ENCODE data around the gene UBAC2. TPM values are rescaled to one million over a fixed set of nuclear protein-coding genes. Genes with fewer than 3 reads are reported as not detected.
A peak's percentile ranks its signal among the peaks of the same experiment; 100 is the strongest.

Gene UBAC2
- polyA plus RNA-seq, 3 donors = 59.6 to 113 (median 96.7) TPM

DNA sequence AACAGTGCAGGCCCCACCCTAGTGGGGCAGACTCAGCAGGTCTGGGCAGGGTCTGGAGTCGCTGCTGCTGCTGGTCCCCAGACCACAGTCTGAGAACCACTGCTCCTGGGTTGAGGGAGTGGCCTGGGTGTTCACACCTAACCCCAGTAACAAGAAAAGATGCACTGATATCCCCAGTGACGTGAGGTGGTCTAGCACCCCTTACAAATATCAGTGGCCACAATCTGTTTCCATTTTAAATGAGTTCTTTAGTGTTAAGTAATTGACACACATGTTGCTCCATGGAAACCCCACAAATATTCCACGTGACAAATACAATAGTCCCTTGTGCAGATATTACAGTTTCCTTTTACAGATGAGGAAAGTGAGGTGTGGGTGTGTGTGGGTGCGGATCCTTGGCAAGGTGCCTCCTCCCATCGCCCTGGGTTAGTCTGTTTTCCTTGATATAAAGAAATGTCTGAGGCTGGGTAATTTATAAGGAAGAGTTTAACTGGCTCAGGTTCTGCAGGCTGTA lies 202.9 kb downstream of the UBAC2 start:
- peak overlapping the region in 1 of 2 donors; percentile 9 for H3K4me3 Mint-ChIP-seq
- peaks cover 32 to 38% of the 10 kb centered on the region in 2 donors for H3K4me1 ChIP-seq (ENCODE audit: control insufficient read depth in 1 of 2, insufficient read depth in 2 of 2, low read length in 2 of 2)
- no peak for DNase-seq
- H2AFZ ChIP-seq (ENCODE audit: insufficient read depth, low read depth, low read length, poor library complexity, severe bottlenecking) = no peak overlapping the region
- no peak overlapping the region for H3K27ac Mint-ChIP-seq
- 100% methylated on average over 2 of the region's 5 CpGs for WGBS (ENCODE audit: insufficient coverage)
- H3K79me2 ChIP-seq (ENCODE audit: insufficient read depth, low read length) = no peaks in the 10 kb centered on the region
- TF ChIP-seq CTCF (IDR thresholded peaks at IDR 0.05) = no peak
- H3K9me3 ChIP-seq (replicated peaks in 1 of 2; ENCODE audit: control insufficient read depth in 1 of 2, insufficient read depth in 1 of 2, low read length in 2 of 2) = no peaks in the 10 kb centered on the region
- intact Hi-C loops (cut with micrococcal nuclease) = no loop called here
- H3K27ac ChIP-seq (ENCODE audit: low read depth in 1 of 2, low read length in 2 of 2) = no peak overlapping the region
- H3K36me3 ChIP-seq (replicated peaks in 1 of 2; ENCODE audit: control insufficient read depth in 1 of 2, insufficient read depth in 2 of 2, low read length in 2 of 2) = no peaks in the 10 kb centered on the region
- H3K4me1 Mint-ChIP-seq = peaks cover 33% of the 10 kb centered on the region
- H3K9ac ChIP-seq (ENCODE audit: insufficient read depth, low read length, poor library complexity, severe bottlenecking) = no peak overlapping the region
- no peaks in the 10 kb centered on the region for H4K20me1 ChIP-seq (ENCODE audit: insufficient read depth, low read length)
- peaks cover 1 to 14% (median 7%) of the 10 kb centered on the region in 3 donors for H3K27me3 Mint-ChIP-seq (ENCODE audit: low read depth in 3 of 3)
- no peak overlapping the region for H3K4me3 ChIP-seq (replicated peaks in 1 of 3; ENCODE audit: low read depth in 2 of 3, low read length in 3 of 3)
- H3K9me3 Mint-ChIP-seq = peaks cover 0 to 2% (median 0%) of the 10 kb centered on the region in 7 donors
- H3K36me3 Mint-ChIP-seq = peaks cover 0 to 2% of the 10 kb centered on the region in 2 donors
- no peaks in the 10 kb centered on the region for H3K27me3 ChIP-seq (ENCODE audit: control insufficient read depth in 2 of 2, insufficient read depth in 2 of 2, low read length in 2 of 2)
- H3K4me2 ChIP-seq (replicated peaks; ENCODE audit: extremely low read depth, low read length, poor library complexity, severe bottlenecking) = no peak overlapping the region

DNA sequence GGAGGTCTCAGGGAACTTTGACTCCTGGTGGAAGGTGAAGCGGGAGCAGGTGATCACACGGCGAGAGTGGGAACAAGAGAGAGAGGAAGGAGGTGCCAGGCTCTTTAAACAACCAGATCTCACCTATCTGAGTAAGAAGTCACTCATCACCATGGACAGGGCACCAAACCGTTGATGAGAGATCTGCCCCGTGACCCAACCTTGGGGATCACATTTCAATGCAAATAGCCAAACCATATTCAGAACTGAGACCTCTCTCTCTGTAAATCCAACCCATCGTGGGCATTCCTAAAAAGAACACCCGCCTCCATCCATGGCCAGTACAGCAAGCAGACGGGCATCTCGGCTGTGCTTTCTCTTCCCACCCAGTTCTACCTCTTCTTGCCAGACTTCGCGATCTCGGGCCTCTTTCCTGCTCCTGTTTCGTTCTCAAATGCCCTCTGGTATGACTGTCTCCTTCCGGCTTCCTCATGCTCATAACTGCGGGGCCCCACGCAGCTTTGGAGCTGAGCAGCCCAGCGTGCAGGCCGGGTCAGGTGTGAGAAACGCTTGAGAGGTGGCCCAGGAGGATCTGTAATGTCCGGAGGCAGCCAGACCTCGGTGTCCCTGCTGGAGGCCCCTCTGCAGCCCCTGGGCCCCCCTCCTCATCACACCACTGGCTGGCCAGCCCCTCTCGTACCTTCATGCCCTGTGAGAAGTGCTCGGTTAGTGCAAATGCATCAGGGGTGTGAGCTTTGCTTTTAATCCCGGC lies 203.5 kb downstream of the UBAC2 start:
- Histone ChIP-seq H3K27ac (ENCODE audit: low read depth in 1 of 2, low read length in 2 of 2) (no peak overlapping the region), H3K27me3 (ENCODE audit: control insufficient read depth in 2 of 2, insufficient read depth in 2 of 2, low read length in 2 of 2) (no peaks in the 10 kb centered on the region), H3K79me2 (ENCODE audit: insufficient read depth, low read length) (no peaks in the 10 kb centered on the region), H3K9me3 (replicated peaks in 1 of 2; ENCODE audit: control insufficient read depth in 1 of 2, insufficient read depth in 1 of 2, low read length in 2 of 2) (no peaks in the 10 kb centered on the region), H3K4me2 (replicated peaks; ENCODE audit: extremely low read depth, low read length, poor library complexity, severe bottlenecking) (no peak overlapping the region), H2AFZ (ENCODE audit: insufficient read depth, low read depth, low read length, poor library complexity, severe bottlenecking) (no peak overlapping the region), H3K36me3 (replicated peaks in 1 of 2; ENCODE audit: control insufficient read depth in 1 of 2, insufficient read depth in 2 of 2, low read length in 2 of 2) (no peaks in the 10 kb centered on the region), H3K9ac (ENCODE audit: insufficient read depth, low read length, poor library complexity, severe bottlenecking) (no peak overlapping the region), H3K4me1 (ENCODE audit: control insufficient read depth in 1 of 2, insufficient read depth in 2 of 2, low read length in 2 of 2) (peaks cover 32 to 39% of the 10 kb centered on the region in 2 donors), H4K20me1 (ENCODE audit: insufficient read depth, low read length) (no peaks in the 10 kb centered on the region), H3K4me3 (replicated peaks in 1 of 3; ENCODE audit: low read depth in 2 of 3, low read length in 3 of 3) (no peak overlapping the region)
- H3K4me1 Mint-ChIP-seq = peaks cover 35% of the 10 kb centered on the region
- intact Hi-C loops (cut with micrococcal nuclease) = no loop called here
- TF ChIP-seq CTCF (IDR thresholded peaks at IDR 0.05) = no peak
- H3K27ac Mint-ChIP-seq = no peak overlapping the region
- DNase-seq = no peak
- WGBS (ENCODE audit: insufficient coverage) = 97% methylated on average over 20 of the region's 24 CpGs
- no peak overlapping the region for H3K4me3 Mint-ChIP-seq
- H3K9me3 Mint-ChIP-seq = peaks cover 0 to 5% (median 0%) of the 10 kb centered on the region in 7 donors
- peaks cover 0 to 2% of the 10 kb centered on the region in 2 donors for H3K36me3 Mint-ChIP-seq
- H3K27me3 Mint-ChIP-seq (ENCODE audit: low read depth in 3 of 3) = peaks cover 1 to 10% (median 5%) of the 10 kb centered on the region in 3 donors

All from CD14-positive monocyte (primary cell).